ENCODE measurements around the gene KYNU. TPM values are rescaled to one million over a fixed set of nuclear protein-coding genes. Genes with fewer than 3 reads are reported as not detected.

Gene KYNU
- total and polyA plus RNA-seq, 4 experiments from 2014 or later, result 0.73 to 1.3 (median 0.85) TPM; not detected in 1

GRCh38 chr2:142997231-142997630 lies 119.8 kb downstream of the KYNU start:
- Mint-ChIP-seq H3K27me3 (peaks cover 13 to 44% of the 10 kb centered on the region in 2 donors), H3K9me3 (peaks cover 0 to 9% (median 2%) of the 10 kb centered on the region in 8 donors)
- CTCF ChIA-PET (ENCODE audit: partially characterized antibody), result interaction anchor here (1.0 kb wide), 1 partner anchor 12 kb away, joined by 4 read pairs; no protein-coding TSS in a partner anchor

GRCh38 chr2:143000599-143000998 lies 123.1 kb downstream of the KYNU start:
- no peaks in the 10 kb centered on the region for H3K9me3 ChIP-seq (ENCODE audit: control insufficient read depth in 1 of 2, low read length in 2 of 2)
- DNase-seq, result no peak
- POLR2A ChIA-PET (ENCODE audit: partially characterized antibody), result no interaction called here
- Mint-ChIP-seq H3K4me1 (no peaks in the 10 kb centered on the region), H3K4me3 (no peak overlapping the region), H3K36me3 (peaks cover 0 to 3% of the 10 kb centered on the region in 2 donors), H3K27ac (no peak overlapping the region), H3K27me3 (peaks cover 20 to 51% of the 10 kb centered on the region in 2 donors), H3K9me3 (peaks cover 0 to 14% (median 8%) of the 10 kb centered on the region in 8 donors)
- no peaks in the 10 kb centered on the region for H3K27me3 ChIP-seq (ENCODE audit: insufficient read depth, low read length)
- H3K4me3 ChIP-seq (ENCODE audit: low read length in 2 of 2), result no peak overlapping the region
- no peaks in the 10 kb centered on the region for H3K4me1 ChIP-seq (ENCODE audit: insufficient read depth, low read length)
- no peaks in the 10 kb centered on the region for H3K36me3 ChIP-seq (ENCODE audit: insufficient read depth, low read length)
- CTCF ChIA-PET (ENCODE audit: partially characterized antibody), result interaction anchor here (0.8 to 3.0 kb wide), 2 partner anchors 11 to 31 kb away, joined by 3 to 11 read pairs; no protein-coding TSS in a partner anchor
- intact Hi-C loops (cut with micrococcal nuclease), result no loop called here
- no peak overlapping the region for H3K27ac ChIP-seq (ENCODE audit: low read depth, low read length)

More at GRCh38 chr2:142997231-142997630, 119.8 kb downstream of the KYNU start:
- H3K27ac Mint-ChIP-seq, result no peak overlapping the region
- POLR2A ChIA-PET (ENCODE audit: partially characterized antibody), result no interaction called here
- no peaks in the 10 kb centered on the region for H3K4me1 Mint-ChIP-seq
- no peak overlapping the region for H3K4me3 ChIP-seq (ENCODE audit: low read length in 2 of 2)
- no peak overlapping the region for H3K27ac ChIP-seq (ENCODE audit: low read depth, low read length)
- no peaks in the 10 kb centered on the region for H3K27me3 ChIP-seq (ENCODE audit: insufficient read depth, low read length)
- intact Hi-C loops (cut with micrococcal nuclease), result no loop called here
- no peaks in the 10 kb centered on the region for H3K4me1 ChIP-seq (ENCODE audit: insufficient read depth, low read length)
- H3K4me3 Mint-ChIP-seq, result no peak overlapping the region
- H3K9me3 ChIP-seq (ENCODE audit: control insufficient read depth in 1 of 2, low read length in 2 of 2), result no peaks in the 10 kb centered on the region
- no peak for DNase-seq
- H3K36me3 ChIP-seq (ENCODE audit: insufficient read depth, low read length), result no peaks in the 10 kb centered on the region
- peaks cover 0 to 3% of the 10 kb centered on the region in 2 donors for H3K36me3 Mint-ChIP-seq

GRCh38 chr2:143001501-143001900 lies 124.0 kb downstream of the KYNU start:
- Histone ChIP-seq H3K36me3 (ENCODE audit: insufficient read depth, low read length) (no peaks in the 10 kb centered on the region), H3K27ac (ENCODE audit: low read depth, low read length) (no peak overlapping the region), H3K27me3 (ENCODE audit: insufficient read depth, low read length) (no peaks in the 10 kb centered on the region), H3K4me1 (ENCODE audit: insufficient read depth, low read length) (no peaks in the 10 kb centered on the region), H3K9me3 (ENCODE audit: control insufficient read depth in 1 of 2, low read length in 2 of 2) (no peaks in the 10 kb centered on the region), H3K4me3 (ENCODE audit: low read length in 2 of 2) (no peak overlapping the region)
- H3K4me1 Mint-ChIP-seq, result no peaks in the 10 kb centered on the region
- no peak overlapping the region for H3K27ac Mint-ChIP-seq
- ChIA-PET CTCF (ENCODE audit: partially characterized antibody) (interaction anchor here (1.4 kb wide), 1 partner anchor 12 kb away, joined by 3 read pairs; no protein-coding TSS in a partner anchor), POLR2A (ENCODE audit: partially characterized antibody) (no interaction called here)
- H3K9me3 Mint-ChIP-seq, result peaks cover 0 to 17% (median 12%) of the 10 kb centered on the region in 8 donors
- no peak overlapping the region for H3K4me3 Mint-ChIP-seq
- H3K27me3 Mint-ChIP-seq, result peaks cover 19 to 47% of the 10 kb centered on the region in 2 donors
- no peak for DNase-seq
- peaks cover 0 to 3% of the 10 kb centered on the region in 2 donors for H3K36me3 Mint-ChIP-seq
- intact Hi-C loops (cut with micrococcal nuclease), result no loop called here

GRCh38 chr2:143015656-143016055 lies 138.2 kb downstream of the KYNU start:
- H3K27ac ChIP-seq (ENCODE audit: low read depth, low read length), result no peak overlapping the region
- H3K9me3 ChIP-seq (ENCODE audit: control insufficient read depth in 1 of 2, low read length in 2 of 2), result no peaks in the 10 kb centered on the region
- H3K4me3 ChIP-seq (ENCODE audit: low read length in 2 of 2), result no peak overlapping the region
- no peaks in the 10 kb centered on the region for H3K27me3 ChIP-seq (ENCODE audit: insufficient read depth, low read length)
- H3K36me3 ChIP-seq (ENCODE audit: insufficient read depth, low read length), result no peaks in the 10 kb centered on the region
- H3K4me1 ChIP-seq (ENCODE audit: insufficient read depth, low read length), result no peaks in the 10 kb centered on the region
- Mint-ChIP-seq H3K27ac (peak overlapping the region in 1 of 7 donors; percentile 22), H3K9me3 (peaks cover 0 to 4% (median 0%) of the 10 kb centered on the region in 8 donors), H3K36me3 (no peaks in the 10 kb centered on the region), H3K4me1 (peaks cover 0 to 3% (median 1%) of the 10 kb centered on the region in 4 donors), H3K27me3 (peaks cover 0 to 2% of the 10 kb centered on the region in 2 donors), H3K4me3 (peak overlapping the region in 1 of 8 donors; percentile 36)
- no peak for DNase-seq
- CTCF ChIA-PET (ENCODE audit: partially characterized antibody), result no interaction called here
- intact Hi-C loops (cut with micrococcal nuclease), result no loop called here
- POLR2A ChIA-PET (ENCODE audit: partially characterized antibody), result no interaction called here

GRCh38 chr2:143026411-143027054 lies 149.1 kb downstream of the KYNU start:
- ChIA-PET CTCF (ENCODE audit: partially characterized antibody) (no interaction called here), POLR2A (ENCODE audit: partially characterized antibody) (no interaction called here)
- Histone ChIP-seq H3K27me3 (ENCODE audit: insufficient read depth, low read length) (no peaks in the 10 kb centered on the region), H3K4me1 (ENCODE audit: insufficient read depth, low read length) (no peaks in the 10 kb centered on the region), H3K36me3 (ENCODE audit: insufficient read depth, low read length) (no peaks in the 10 kb centered on the region), H3K27ac (ENCODE audit: low read depth, low read length) (no peak overlapping the region), H3K9me3 (ENCODE audit: control insufficient read depth in 1 of 2, low read length in 2 of 2) (no peaks in the 10 kb centered on the region), H3K4me3 (ENCODE audit: low read length in 2 of 2) (no peak overlapping the region)
- intact Hi-C loops (cut with micrococcal nuclease), result no loop called here
- H3K9me3 Mint-ChIP-seq, result no peaks in the 10 kb centered on the region
- DNase-seq, result no peak
- peaks cover 0 to 2% (median under 1%) of the 10 kb centered on the region in 4 donors for H3K4me1 Mint-ChIP-seq
- no peak overlapping the region for H3K27ac Mint-ChIP-seq
- peaks cover 9 to 14% of the 10 kb centered on the region in 2 donors for H3K27me3 Mint-ChIP-seq
- H3K4me3 Mint-ChIP-seq, result no peak overlapping the region
- H3K36me3 Mint-ChIP-seq, result no peaks in the 10 kb centered on the region

GRCh38 chr2:143029141-143029540 lies 151.7 kb downstream of the KYNU start:
- no peaks in the 10 kb centered on the region for H3K9me3 Mint-ChIP-seq
- no peaks in the 10 kb centered on the region for H3K4me1 ChIP-seq (ENCODE audit: insufficient read depth, low read length)
- H3K27me3 ChIP-seq (ENCODE audit: insufficient read depth, low read length), result no peaks in the 10 kb centered on the region
- no peaks in the 10 kb centered on the region for H3K9me3 ChIP-seq (ENCODE audit: control insufficient read depth in 1 of 2, low read length in 2 of 2)
- ChIA-PET CTCF (ENCODE audit: partially characterized antibody) (no interaction called here), POLR2A (ENCODE audit: partially characterized antibody) (no interaction called here)
- H3K4me1 Mint-ChIP-seq, result peaks cover 0 to 2% (median under 1%) of the 10 kb centered on the region in 4 donors
- H3K27ac Mint-ChIP-seq, result no peak overlapping the region
- intact Hi-C loops (cut with micrococcal nuclease), result no loop called here
- H3K36me3 Mint-ChIP-seq, result no peaks in the 10 kb centered on the region
- H3K36me3 ChIP-seq (ENCODE audit: insufficient read depth, low read length), result no peaks in the 10 kb centered on the region
- no peak for DNase-seq
- H3K27me3 Mint-ChIP-seq, result peaks cover 6 to 11% of the 10 kb centered on the region in 2 donors
- no peak overlapping the region for H3K27ac ChIP-seq (ENCODE audit: low read depth, low read length)
- H3K4me3 ChIP-seq (ENCODE audit: low read length in 2 of 2), result no peak overlapping the region
- H3K4me3 Mint-ChIP-seq, result no peak overlapping the region

- H3K36me3 Mint-ChIP-seq, result no peaks in the 10 kb centered on the region
- ChIA-PET POLR2A (ENCODE audit: partially characterized antibody) (no interaction called here), CTCF (ENCODE audit: partially characterized antibody) (no interaction called here)
- peaks cover 4 to 8% of the 10 kb centered on the region in 2 donors for H3K27me3 Mint-ChIP-seq
- no peaks in the 10 kb centered on the region for H3K9me3 Mint-ChIP-seq
- Histone ChIP-seq H3K27me3 (ENCODE audit: insufficient read depth, low read length) (no peaks in the 10 kb centered on the region), H3K27ac (ENCODE audit: low read depth, low read length) (no peak overlapping the region), H3K4me1 (ENCODE audit: insufficient read depth, low read length) (no peaks in the 10 kb centered on the region), H3K36me3 (ENCODE audit: insufficient read depth, low read length) (no peaks in the 10 kb centered on the region), H3K9me3 (ENCODE audit: control insufficient read depth in 1 of 2, low read length in 2 of 2) (no peaks in the 10 kb centered on the region), H3K4me3 (ENCODE audit: low read length in 2 of 2) (no peak overlapping the region)
- no peak for DNase-seq
- H3K4me3 Mint-ChIP-seq, result no peak overlapping the region
- intact Hi-C loops (cut with micrococcal nuclease), result no loop called here
- H3K27ac Mint-ChIP-seq, result no peak overlapping the region
- H3K4me1 Mint-ChIP-seq, result peaks cover 0 to 4% (median under 1%) of the 10 kb centered on the region in 4 donors
Measured at GRCh38 chr2:143030127-143030526, 152.7 kb downstream of the KYNU start.
